Fibroblast of lung (primary cell): ENCODE results near the gene ERMP1.

Experiments used
- CTCF ChIP-seq, 2 donors: IDR thresholded peaks in 1 of 2; conservative IDR thresholded peaks in 1 of 2; 1 replicate in 1 of 2; 2 replicates in 1 of 2; pipeline ENCODE4 v1.5.1; 2011 to 2012; ENCODE audit warnings: low read length in 2 of 2, control low read depth in 1 of 2, inconsistent platforms in 1 of 2, low read depth in 1 of 2, mild to moderate bottlenecking in 1 of 2
- EZH2 ChIP-seq: IDR thresholded peaks from 2 replicates; pipeline ENCODE4 v1.5.1; 2012; ENCODE audit warnings: low read length, control low read depth, mild to moderate bottlenecking; ENCODE audit errors: missing control alignments

GRCh38 chr9:5791870-5792269 lies 41.0 kb downstream of the ERMP1 start:
- TF ChIP-seq CTCF (conservative IDR thresholded peaks at IDR 0.05 in 1 of 2, IDR thresholded peaks at IDR 0.05 in 1 of 2; ENCODE audit: low read depth in 1 of 2, low read length in 2 of 2) (no peak), EZH2 (no peak)
